Measurements from ENCODE around the gene KCNH1. TPM values are rescaled to one million over a fixed set of nuclear protein-coding genes. Genes with fewer than 3 reads are reported as not detected.
"Not testable (repeated sequence)": the region's sequence is repeated elsewhere in the genome, so short reads cannot be mapped to it uniquely, and the experiment has no call there.

The KCNH1 gene
- total RNA-seq, 1 experiment from 2014 or later, result not detected

- DNase-seq (ENCODE audit: low spot score), result no peak
Measured at GRCh38 chr1:211101481-211101880, 32.5 kb downstream of the KCNH1 start.

GRCh38 chr1:211099393-211099792 is 34.6 kb downstream of the KCNH1 start:
- no peak for DNase-seq (ENCODE audit: low spot score)

- no peak for DNase-seq (ENCODE audit: low spot score)
Measured at GRCh38 chr1:211095381-211095780, 38.6 kb downstream of the KCNH1 start.

- no peak for DNase-seq (ENCODE audit: low spot score)
Measured at GRCh38 chr1:211092955-211093354, 41.0 kb downstream of the KCNH1 start.

GRCh38 chr1:211091867-211092266 is 42.1 kb downstream of the KCNH1 start:
- no peak for DNase-seq (ENCODE audit: low spot score)

- no peak for DNase-seq (ENCODE audit: low spot score)
Measured at GRCh38 chr1:211089536-211089935, 44.4 kb downstream of the KCNH1 start.

- no peak for DNase-seq (ENCODE audit: low spot score)
Measured at GRCh38 chr1:211088156-211088555, 45.8 kb downstream of the KCNH1 start.

- DNase-seq (ENCODE audit: low spot score), result no peak
Measured at GRCh38 chr1:211082824-211083223, 51.1 kb downstream of the KCNH1 start.

- not testable (repeated sequence) for DNase-seq (ENCODE audit: low spot score)
Measured at GRCh38 chr1:211081447-211081846, 52.5 kb downstream of the KCNH1 start.

GRCh38 chr1:211068976-211069375 is 65.0 kb downstream of the KCNH1 start:
- no peak for DNase-seq (ENCODE audit: low spot score)

- DNase-seq (ENCODE audit: low spot score), result no peak
Measured at GRCh38 chr1:211066781-211067384, 67.1 kb downstream of the KCNH1 start.

GRCh38 chr1:211041838-211042237 is 92.1 kb downstream of the KCNH1 start:
- DNase-seq (ENCODE audit: low spot score), result not testable (repeated sequence)

GRCh38 chr1:211037095-211037494 is 96.9 kb downstream of the KCNH1 start:
- peak; percentile 30 for DNase-seq (ENCODE audit: low spot score)

GRCh38 chr1:211036381-211037060 is 97.4 kb downstream of the KCNH1 start:
- DNase-seq (ENCODE audit: low spot score), result no peak

- DNase-seq (ENCODE audit: low spot score), result no peak
Measured at GRCh38 chr1:211035821-211036380, 98.0 kb downstream of the KCNH1 start.

GRCh38 chr1:211033921-211034525 is 99.9 kb downstream of the KCNH1 start:
- DNase-seq (ENCODE audit: low spot score), result no peak

GRCh38 chr1:211024901-211025300 is 109.0 kb downstream of the KCNH1 start:
- no peak for DNase-seq (ENCODE audit: low spot score)

- DNase-seq (ENCODE audit: low spot score), result no peak
Measured at GRCh38 chr1:211019266-211019665, 114.7 kb downstream of the KCNH1 start.

GRCh38 chr1:211018690-211019089 is 115.3 kb downstream of the KCNH1 start:
- DNase-seq (ENCODE audit: low spot score), result no peak

GRCh38 chr1:211017075-211017718 is 116.8 kb downstream of the KCNH1 start:
- peak; percentile 32 for DNase-seq (ENCODE audit: low spot score)

GRCh38 chr1:211014275-211014674 is 119.7 kb downstream of the KCNH1 start:
- no peak for DNase-seq (ENCODE audit: low spot score)

All from HT-29 (cell line).